Body of pancreas (tissue), 4 donors: ENCODE measurements around the gene USP51. TPM values are rescaled to one million over a fixed set of nuclear protein-coding genes. Genes with fewer than 3 reads are reported as not detected.
"Not testable (repeated sequence)": the region's sequence is repeated elsewhere in the genome, so short reads cannot be mapped to it uniquely, and the experiment has no call there.

Experiments used
- ATAC-seq: fragments of 150-250 bp; one replicate; pipeline ENCODE4 v1.9.1; 2016
- DNase-seq, 4 donors: peaks; one replicate each; pipeline ENCODE4 v3.0.0-alpha.2; 2019
- H3K27ac ChIP-seq, 4 donors: fragments of 200-600 bp; sonication (generic); 1 replicate in 3 of 4; 2 replicates in 1 of 4; pipeline versions ENCODE4 v1.5.1 to v1.6.1; 2016 to 2019; ENCODE audit warnings: mild to moderate bottlenecking in 1 of 4, mixed read lengths in 1 of 4, moderate library complexity in 1 of 4
- H3K27me3 ChIP-seq, 2 donors: fragments of 200-600 bp; sonication (generic); one replicate each; pipeline ENCODE4 v1.6.0; 2016; ENCODE audit warnings: mild to moderate bottlenecking in 1 of 2
- H3K36me3 ChIP-seq, 2 donors: fragments of 200-600 bp; sonication (generic); replicated peaks in 1 of 2; 2 replicates each; pipeline ENCODE4 v1.5.1; 2016; ENCODE audit warnings: low read depth in 2 of 2; ENCODE audit not compliant: insufficient read depth in 1 of 2
- H3K4me1 ChIP-seq: fragments of 200-600 bp; sonication (generic); one replicate; pipeline ENCODE4 v1.6.0; 2016
- H3K4me3 ChIP-seq, 2 donors: fragments of 200-600 bp; sonication (generic); 1 replicate in 1 of 2; 2 replicates in 1 of 2; pipeline ENCODE4 v1.5.1; 2016 to 2019
- H3K9me3 ChIP-seq, 3 donors: fragments of 200-600 bp; sonication (generic); 1 replicate in 2 of 3; 2 replicates in 1 of 3; pipeline ENCODE4 v1.5.1; 2016
- CTCF ChIP-seq, 7 experiments: fragments of 450-650 bp in 4 of 7; fragments of 200-600 bp in 3 of 7; sonication (generic) in 3 of 7; IDR thresholded peaks; one replicate each; pipeline ENCODE4 v1.5.1; 2016 to 2019; ENCODE audit warnings: antibody characterized with exemption in 7 of 7
- POLR2A ChIP-seq, 3 donors: fragments of 450-650 bp; IDR thresholded peaks; one replicate each; pipeline ENCODE4 v1.6.1; 2016; ENCODE audit warnings: antibody characterized with exemption in 3 of 3, mild to moderate bottlenecking in 2 of 3
- WGBS, 2 donors: methylation state at CpG; one replicate each; pipeline ENCODE4 v1.1.5; 2017; 5-methylcytosine and 5-hydroxymethylcytosine counted together
- intact Hi-C: fragments of 100-400 bp; cut with DNase I; formaldehyde crosslinking; loops from one replicate; pipeline ENCODE4 v1.15.1; 2023
- total RNA-seq, 2 donors: library from RNA; depleted of rRNA; stranded (reverse); fragments of >200 nt; gene quantifications; one replicate each; pipeline ENCODE4 v1.1.0, GENCODE V29; 2016

Gene USP51
- total RNA-seq, 2 donors from 2014 or later = 0.99 to 1.6 TPM

GRCh38 chrX:55465108-55465507, 24.5 kb downstream of the USP51 start:
- DNase-seq, ATAC-seq, H3K4me1 ChIP-seq, H3K27me3 ChIP-seq, H3K9me3 ChIP-seq, H3K27ac ChIP-seq, intact Hi-C loops, H3K36me3 ChIP-seq, H3K4me3 ChIP-seq: not testable (repeated sequence)
- no CpG with 5 or more reads among the region's 5 CpGs for WGBS, 2 donors

- no CpG with 5 or more reads among the region's 5 CpGs for WGBS, 2 donors
- intact Hi-C loops, H3K9me3 ChIP-seq, ATAC-seq, DNase-seq, H3K27me3 ChIP-seq, H3K4me3 ChIP-seq, H3K27ac ChIP-seq, H3K36me3 ChIP-seq, H3K4me1 ChIP-seq: not testable (repeated sequence)
Observed at GRCh38 chrX:55464050-55464449, 25.6 kb downstream of the USP51 start.

GRCh38 chrX:55459926-55460325, 29.7 kb downstream of the USP51 start:
- H3K4me3 ChIP-seq, H3K4me1 ChIP-seq, intact Hi-C loops, ATAC-seq, H3K27me3 ChIP-seq, DNase-seq, H3K9me3 ChIP-seq, H3K36me3 ChIP-seq, H3K27ac ChIP-seq: not testable (repeated sequence)
- no CpG with 5 or more reads among the region's 4 CpGs for WGBS, 2 donors

- H3K27ac ChIP-seq, H3K36me3 ChIP-seq, DNase-seq, H3K4me1 ChIP-seq, H3K9me3 ChIP-seq, H3K27me3 ChIP-seq, H3K4me3 ChIP-seq, intact Hi-C loops, ATAC-seq: not testable (repeated sequence)
- no CpG with 5 or more reads among the region's 5 CpGs for WGBS, 2 donors
Observed at GRCh38 chrX:55459426-55459825, 30.2 kb downstream of the USP51 start.

GRCh38 chrX:55455708-55456107, 33.9 kb downstream of the USP51 start:
- H3K4me3 ChIP-seq, H3K4me1 ChIP-seq, H3K27ac ChIP-seq, H3K9me3 ChIP-seq, DNase-seq, ATAC-seq, H3K36me3 ChIP-seq, H3K27me3 ChIP-seq, intact Hi-C loops: not testable (repeated sequence)
- no CpG with 5 or more reads among the region's 6 CpGs for WGBS, 2 donors

GRCh38 chrX:55452833-55453124, 36.9 kb downstream of the USP51 start:
- WGBS, 2 donors = 0% methylated on average over 6 to 9 of the region's 9 CpGs
- Histone ChIP-seq H3K27ac (no peak overlapping the region), H3K4me3 (peak overlapping the region in 1 of 2 donors; percentile 67), H3K36me3 (no peaks in the 10 kb centered on the region), H3K9me3 (no peaks in the 10 kb centered on the region), H3K27me3 (no peaks in the 10 kb centered on the region), H3K4me1 (no peaks in the 10 kb centered on the region)
- ATAC-seq (peak; percentile 6), DNase-seq (no peak)
- intact Hi-C loops = no loop called here
- no peak for TF ChIP-seq CTCF (IDR thresholded peaks at IDR 0.05)
- TF ChIP-seq POLR2A (IDR thresholded peaks at IDR 0.05) = no peak

GRCh38 chrX:55451990-55452832, 37.4 kb downstream of the USP51 start, which contains the start of gene MAGEH1:
MAGEH1 (plus strand) TSS chrX:55452127; CDS start chrX:55452375, 248 bp downstream.
- intact Hi-C loops = no loop called here
- no peaks in the 10 kb centered on the region for H3K4me1 ChIP-seq
- TF ChIP-seq CTCF (IDR thresholded peaks at IDR 0.05) (no peak), POLR2A (IDR thresholded peaks at IDR 0.05) (peak; percentile 24 to 69 (median 68))
- no peaks in the 10 kb centered on the region for H3K9me3 ChIP-seq
- H3K27ac ChIP-seq = peak within 1 kb of the TSS in 3 of 4 donors; percentile 19 to 80 (median 55)
- 1 to 2% methylated on average over 8 to 40 of the region's 43 CpGs for WGBS, 2 donors
- ATAC-seq = peak; percentile 97
- peak within 1 kb of the TSS in 1 of 2 donors; percentile 67 for H3K4me3 ChIP-seq
- peak; percentile 76 to 85 (median 84) for DNase-seq
- H3K27me3 ChIP-seq = no peaks in the 10 kb centered on the region
- no peaks in the 10 kb centered on the region for H3K36me3 ChIP-seq
